Anterior cingulate cortex (tissue), 58 donors: Measurements from ENCODE around the gene FBXW12.

Experiments
- DNase-seq, 58 donors: peaks; one replicate each; lab custom pipeline; 2025; lab: John Stamatoyannopoulos, UW

The FBXW12 gene

DNA sequence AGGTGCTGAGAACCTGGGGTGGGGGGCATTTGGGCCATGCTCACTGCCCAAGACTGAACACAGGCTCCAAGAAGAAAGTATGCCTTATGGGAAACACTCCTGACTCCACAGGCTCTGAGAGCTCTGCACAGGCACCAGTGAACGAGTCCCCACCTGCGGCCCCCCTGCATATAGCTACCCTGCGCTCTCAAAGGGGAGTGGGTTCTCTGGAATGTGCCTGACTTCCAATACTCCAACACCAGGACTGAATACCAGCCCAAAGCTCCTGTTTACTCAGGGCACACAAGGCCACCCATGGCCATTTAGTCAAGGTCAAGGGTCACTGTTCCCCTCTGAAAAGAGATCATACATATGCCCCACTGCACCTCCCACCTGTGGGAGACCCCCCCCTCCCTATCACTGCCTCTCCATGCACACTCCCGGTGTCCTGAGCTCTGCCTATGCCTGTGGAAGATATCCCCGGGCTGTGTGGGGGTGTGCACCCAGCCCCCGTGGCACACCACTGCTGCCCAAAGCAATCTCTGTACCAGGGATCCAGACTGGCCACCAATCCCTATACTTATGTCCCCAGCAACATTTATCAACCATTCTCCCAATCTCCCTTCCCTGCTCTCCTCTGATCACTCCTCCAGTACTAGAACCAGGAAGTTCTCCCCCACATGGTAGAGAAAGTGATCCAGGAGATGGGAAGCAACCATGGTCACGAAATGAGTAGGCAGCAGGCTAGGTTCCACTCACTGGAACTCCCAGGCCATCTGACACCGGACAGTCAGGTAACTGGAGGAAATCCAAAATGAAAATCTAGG is 59.4 kb downstream of the FBXW12 start:
- no peak for DNase-seq

DNA sequence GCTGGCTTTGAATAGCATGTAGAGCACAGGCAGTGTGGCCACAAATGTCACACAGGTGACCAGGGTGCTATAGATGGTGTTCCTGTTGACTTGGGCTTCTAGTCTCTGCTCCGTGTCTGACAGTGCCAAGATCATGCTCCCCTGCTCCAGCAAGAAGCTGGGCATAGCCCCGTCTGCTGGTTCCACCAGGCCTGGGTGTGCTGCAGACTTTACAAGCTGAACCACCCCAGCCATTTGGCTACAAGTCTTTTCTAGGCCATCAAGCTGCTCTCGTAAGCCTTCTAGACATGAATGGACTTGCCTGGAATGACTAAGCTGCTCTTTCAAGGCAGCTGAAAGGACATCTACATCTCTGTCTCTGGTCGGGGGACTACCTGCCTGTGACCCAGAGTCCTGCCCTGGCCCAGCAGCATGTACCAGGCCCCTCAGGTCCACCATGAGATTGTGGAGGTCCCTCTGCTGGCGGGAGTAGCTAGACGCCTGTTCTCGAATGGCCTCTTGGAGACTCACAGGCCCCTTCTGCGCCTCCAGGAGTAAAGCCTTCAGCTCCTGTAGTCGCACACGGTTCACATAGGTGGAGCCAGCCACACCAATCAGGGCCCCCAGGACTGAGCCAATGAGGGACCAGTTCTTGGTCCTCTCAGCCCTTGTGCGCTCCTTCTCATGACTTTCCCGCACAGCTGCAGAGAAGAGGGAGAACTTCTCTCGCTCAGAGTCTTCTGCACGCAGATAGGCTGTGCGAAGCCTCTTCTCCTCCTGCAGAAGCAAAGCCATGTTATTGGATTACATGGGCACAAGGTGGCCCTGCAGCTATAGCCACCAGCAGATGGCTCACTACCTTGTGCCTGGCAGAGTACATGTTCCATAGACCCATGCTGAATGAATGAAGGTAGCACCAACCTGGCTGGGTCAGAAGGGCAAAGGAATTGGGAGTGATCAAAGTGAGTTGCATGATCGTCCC is 60.7 kb downstream of the FBXW12 start:
- peak in 1 of 58 donors; percentile 17 for DNase-seq

DNA sequence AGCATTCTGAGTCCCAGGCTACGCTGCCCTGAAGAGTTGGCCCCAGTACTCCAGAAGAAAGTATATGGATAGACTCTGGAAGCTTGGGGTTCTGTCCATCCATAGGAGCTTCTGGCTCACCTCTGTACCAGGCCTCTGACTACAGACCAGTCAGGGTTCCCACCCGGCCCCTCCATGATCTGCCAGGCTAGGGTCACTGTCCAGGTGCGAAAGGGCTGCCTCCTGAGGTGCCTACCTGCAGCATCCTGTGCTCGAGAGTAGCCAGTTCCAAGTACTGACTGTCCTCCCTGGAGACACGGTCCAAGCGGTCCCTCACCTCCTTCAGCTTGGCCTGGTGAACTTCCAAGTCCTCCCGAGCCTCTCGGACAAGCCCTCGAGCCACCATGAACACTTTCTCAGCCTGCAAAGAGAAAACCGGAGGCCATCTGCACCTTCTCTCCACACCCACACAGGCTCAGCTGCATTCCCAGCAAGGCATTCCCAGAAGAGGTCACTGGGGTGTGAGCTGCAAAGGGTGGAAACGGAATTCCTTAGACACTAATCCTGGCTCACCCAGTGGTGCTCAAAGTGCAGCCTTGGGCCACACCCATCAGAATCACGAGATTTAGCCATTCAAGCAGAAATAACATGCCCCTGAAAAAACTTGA is 61.6 kb downstream of the FBXW12 start:
- DNase-seq: no peak

DNA sequence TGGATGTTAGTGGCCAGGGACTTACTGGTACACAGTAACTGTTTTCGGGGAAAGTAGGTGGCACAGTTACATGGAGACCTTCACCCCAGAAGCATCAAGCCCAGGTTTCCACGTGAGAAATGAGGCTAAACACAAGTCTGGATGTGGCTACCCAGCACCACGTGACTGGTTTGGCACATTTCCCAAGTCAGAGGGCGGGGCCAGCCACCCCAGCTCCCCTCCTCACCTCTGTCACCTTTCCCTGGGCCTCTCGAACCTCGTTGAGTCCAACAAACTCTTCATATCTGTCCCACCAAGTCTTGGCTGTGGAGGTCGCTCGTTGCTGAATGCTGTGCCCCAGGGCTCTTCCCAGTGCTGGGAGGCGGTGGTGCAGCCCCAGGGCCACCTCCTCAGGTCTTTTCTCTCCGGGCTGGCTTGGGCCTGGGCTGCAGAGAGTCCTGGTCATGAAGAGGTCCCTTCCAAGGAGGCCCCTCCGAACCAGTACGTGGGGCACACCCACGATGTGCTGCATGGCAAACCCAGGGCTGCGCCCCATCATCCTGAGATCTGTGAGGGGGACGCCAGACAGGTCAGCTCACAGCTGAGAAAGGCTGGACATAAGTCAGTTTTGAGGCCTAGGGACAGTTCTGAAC is 62.7 kb downstream of the FBXW12 start:
- no peak for DNase-seq

DNA sequence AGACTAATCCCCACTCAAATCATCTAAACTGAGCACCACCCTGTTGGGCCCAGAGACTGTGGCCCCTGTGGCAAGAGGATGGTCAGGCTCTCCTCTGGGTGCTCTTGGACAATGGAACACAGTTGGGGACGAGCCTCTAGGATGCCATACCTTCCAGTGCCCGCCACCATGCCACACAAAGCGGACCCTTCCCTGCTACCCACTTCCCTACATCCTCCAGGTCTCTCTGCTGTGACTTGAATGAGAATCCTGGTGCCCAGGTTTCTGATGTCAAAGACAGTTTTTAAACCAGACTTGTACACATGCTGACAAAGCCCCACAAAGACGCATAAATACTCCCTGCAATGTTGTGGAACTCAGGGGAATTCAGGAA is 63.2 kb downstream of the FBXW12 start:
- no peak for DNase-seq

DNA sequence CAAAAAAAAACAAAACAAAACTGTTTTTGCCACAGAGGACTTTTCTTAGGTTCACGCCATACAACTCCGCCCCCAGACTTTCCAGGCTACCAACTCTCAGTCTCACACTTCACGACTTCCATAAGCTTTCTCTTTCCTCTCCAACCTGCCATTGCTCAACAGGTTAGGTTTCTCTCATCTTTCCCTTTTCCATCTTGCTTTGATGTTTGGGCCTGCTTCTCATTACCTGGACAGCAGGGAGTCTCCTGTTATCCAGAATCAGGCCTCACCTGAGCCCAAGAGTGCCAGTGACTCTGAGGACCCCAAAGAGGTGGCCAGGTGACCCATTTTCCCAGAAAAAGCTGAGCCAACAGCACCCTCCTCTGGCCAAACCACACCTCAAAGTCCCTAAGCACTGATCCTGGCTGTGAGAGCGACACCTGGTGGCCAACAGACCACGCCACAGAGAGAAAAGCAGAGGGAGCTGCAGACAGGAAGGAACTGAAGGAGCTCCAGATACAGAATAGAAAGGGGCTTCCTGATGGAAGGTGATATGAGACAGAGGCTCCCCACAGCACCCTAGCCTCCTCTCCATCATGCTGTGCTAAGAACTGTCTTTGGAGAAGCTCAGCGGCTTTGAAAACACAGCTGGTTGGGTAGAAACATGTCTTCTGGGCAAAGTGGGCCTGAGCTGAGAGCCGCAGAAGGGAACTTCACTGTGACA is 63.9 kb downstream of the FBXW12 start:
- DNase-seq: peak in 57 of 58 donors; percentile 6 to 93 (median 77)

DNA sequence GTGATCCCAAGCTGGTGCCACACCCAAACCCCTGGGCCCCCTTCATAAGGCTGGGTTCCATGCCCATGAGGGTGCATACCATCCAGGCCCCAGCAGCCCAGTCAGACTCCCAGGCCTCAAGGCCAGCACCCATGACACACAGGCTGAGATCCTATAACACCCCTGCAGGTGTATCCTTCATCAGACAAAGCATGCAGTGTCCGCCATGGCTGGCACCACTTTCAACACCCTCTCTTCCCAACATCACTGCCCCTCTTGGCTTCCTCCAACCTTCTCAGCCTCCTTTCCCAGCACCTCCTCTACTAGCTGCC is 64.4 kb downstream of the FBXW12 start:
- DNase-seq: no peak

DNA sequence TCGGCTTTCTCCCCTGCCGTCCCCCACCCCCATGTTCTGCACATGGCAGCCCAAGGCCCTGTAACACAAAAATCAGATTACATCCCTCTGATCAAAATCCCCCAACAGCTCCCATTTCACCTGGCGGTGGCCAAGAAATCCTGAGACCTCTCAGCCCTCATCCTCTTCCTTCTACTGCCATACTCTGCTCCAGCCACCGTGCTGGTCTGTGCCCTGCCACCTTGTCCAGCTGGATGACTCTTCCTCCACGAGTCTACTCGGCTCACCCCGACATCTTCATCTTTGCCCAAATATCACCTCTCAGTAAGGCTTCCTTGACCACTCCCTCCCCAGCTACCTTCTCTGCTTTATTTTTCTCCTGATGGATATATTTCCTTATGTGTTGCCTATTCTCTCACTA is 64.8 kb downstream of the FBXW12 start:
- DNase-seq: no peak

DNA sequence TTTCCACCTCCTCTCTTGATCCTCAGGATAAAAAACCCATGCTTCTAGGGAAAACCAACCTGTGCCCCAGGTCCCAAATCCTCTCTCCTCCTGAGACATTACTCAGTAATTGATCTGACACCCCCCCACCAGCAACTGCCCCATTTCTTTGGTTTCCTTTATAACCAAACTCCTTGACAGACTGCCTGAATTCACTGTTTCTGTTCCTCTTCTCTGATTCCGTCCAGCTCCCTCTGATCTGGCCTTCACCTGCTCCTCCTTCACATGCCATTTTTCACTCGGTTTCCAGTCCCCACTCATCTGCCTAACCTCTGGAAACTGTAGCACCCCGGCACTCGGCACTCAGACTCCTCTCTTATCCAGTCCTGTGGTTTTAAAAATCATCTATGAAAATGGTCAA is 65.8 kb downstream of the FBXW12 start:
- DNase-seq: no peak

DNA sequence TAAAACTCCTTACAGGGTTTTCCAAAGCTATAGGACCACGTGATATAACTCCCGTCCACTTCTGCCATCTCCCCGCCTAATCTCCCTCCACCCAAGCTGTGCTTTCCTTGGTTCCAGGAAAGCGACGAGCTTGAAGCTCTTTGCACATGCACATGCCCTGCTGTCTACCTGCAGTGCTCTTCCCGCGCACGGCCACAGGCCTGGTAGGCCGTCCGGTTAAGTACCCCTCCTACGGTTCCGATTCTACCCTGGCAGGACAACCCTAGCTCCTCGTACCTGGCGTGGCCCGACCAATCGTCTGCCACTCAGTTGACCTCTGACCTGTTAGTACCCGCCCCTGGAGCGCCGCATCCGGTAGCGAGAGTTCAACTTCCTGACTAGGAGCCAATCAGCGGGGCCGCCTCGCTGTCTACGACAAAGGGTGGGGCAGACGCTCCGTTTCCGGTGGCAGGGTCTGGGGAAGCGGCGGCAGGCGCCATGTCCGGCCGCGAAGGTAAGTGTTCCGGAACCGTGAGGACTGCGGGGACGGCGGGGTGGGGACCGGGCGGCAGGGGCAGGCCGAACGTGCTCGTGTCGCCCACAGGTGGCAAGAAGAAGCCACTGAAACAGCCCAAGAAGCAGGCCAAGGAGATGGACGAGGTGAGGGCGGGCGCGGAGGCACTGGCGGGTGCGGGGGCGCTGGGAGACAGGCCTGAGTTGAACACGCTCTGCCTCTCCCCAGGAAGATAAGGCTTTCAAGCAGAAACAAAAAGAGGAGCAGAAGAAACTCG is 68.0 kb downstream of the FBXW12 start, which contains the start of the genes CCDC51 and TMA7:
CCDC51 (minus strand) TSS at position 300 of the 770 bp plus-strand sequence. CDS start 4,991 bp downstream, outside the sequence.
TMA7 (plus strand) TSS at position 438 of the 770 bp plus-strand sequence; CDS start at position 478, 40 bp downstream.
- DNase-seq: peak; percentile 73 to 99 (median 98)

DNA sequence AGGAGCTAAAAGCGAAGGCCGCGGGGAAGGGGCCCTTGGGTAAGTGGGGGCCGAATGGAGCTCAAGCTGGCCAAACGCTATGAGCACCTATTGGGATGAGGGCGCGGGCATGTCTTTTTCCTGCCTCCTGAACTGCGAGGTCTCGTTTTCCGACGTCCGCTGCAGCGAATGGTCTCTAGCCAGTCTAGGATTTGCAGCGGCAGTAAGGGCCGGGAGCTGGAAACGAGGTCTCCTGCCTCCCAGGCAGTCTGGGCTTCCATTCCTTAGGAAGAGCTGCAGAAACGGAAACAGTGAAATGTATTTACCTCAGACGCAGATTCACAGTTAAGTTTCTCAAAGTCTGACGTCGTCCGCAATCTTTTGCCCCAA is 68.6 kb downstream of the FBXW12 start:
- DNase-seq: peak in 2 of 58 donors; percentile 37 to 53

DNA sequence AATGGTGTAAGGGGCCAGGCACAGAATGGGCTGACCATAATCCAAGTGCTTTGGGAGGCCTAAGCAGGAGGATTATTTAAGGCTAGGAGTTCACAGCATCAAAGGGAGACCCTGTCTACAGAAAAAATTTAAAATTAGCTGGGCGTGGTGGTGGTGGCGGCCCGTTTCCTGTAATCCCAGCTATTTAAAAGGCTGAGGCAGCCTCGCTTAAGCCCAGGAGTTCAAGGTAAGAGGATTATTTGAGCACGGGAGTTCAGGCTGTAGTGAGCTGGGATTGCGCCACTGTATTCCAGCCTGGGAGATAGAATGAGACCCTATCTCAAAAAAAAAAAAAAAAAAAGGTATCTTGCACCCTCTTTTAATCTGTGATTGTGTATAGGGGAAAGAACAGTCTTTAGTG is 69.9 kb downstream of the FBXW12 start:
- DNase-seq: no peak
